SK-N-SH treated with all-trans-retinoic acid at 6 μM for 48 hours (cell line): ENCODE data around the gene DIP2C.
"Not testable (repeated sequence)": the region's sequence is repeated elsewhere in the genome, so short reads cannot be mapped to it uniquely, and the experiment has no call there.

Source experiments
- ATAC-seq: fragments of 200-7000 bp; cut with Tn5 transposase; 3 replicates; pipeline ENCODE4 v1.9.1; 2020; ENCODE audit warnings: mild to moderate bottlenecking, moderate library complexity
- ARNTL ChIP-seq: fragments of 450-650 bp; formaldehyde crosslinking; IDR thresholded peaks from 2 replicates; pipeline ENCODE4 v1.5.0; 2020; ENCODE audit warnings: low read depth, mild to moderate bottlenecking, moderate library complexity, borderline replicate concordance
- BACH2 ChIP-seq: fragments of 250-450 bp; sonication (Bioruptor Pico); IDR thresholded peaks from 2 replicates; pipeline ENCODE4 v1.9.0; 2021; ENCODE audit warnings: mild to moderate bottlenecking, borderline replicate concordance
- CSDC2 ChIP-seq: fragments of 250-450 bp; sonication (Bioruptor Pico); IDR thresholded peaks from 2 replicates; pipeline ENCODE4 v1.5.0; 2020; ENCODE audit warnings: mild to moderate bottlenecking, moderate library complexity
- GLIS3 ChIP-seq: fragments of 250-450 bp; sonication (Bioruptor Pico); IDR thresholded peaks from 2 replicates; pipeline ENCODE4 v1.5.0; 2020; ENCODE audit warnings: mild to moderate bottlenecking, moderate library complexity
- ISL1 ChIP-seq: fragments of 250-450 bp; sonication (Bioruptor Pico); IDR thresholded peaks from 2 replicates; pipeline ENCODE4 v2.1.2; 2022; ENCODE audit warnings: mild to moderate bottlenecking, moderate library complexity
- OSR1 ChIP-seq: fragments of 250-450 bp; sonication (Bioruptor Pico); IDR thresholded peaks from 2 replicates; pipeline ENCODE4 v1.8.0; 2022; ENCODE audit warnings: moderate library complexity, mild to moderate bottlenecking, inconsistent platforms
- PPARA ChIP-seq: fragments of 250-450 bp; sonication (Bioruptor Pico); IDR thresholded peaks from 2 replicates; pipeline ENCODE4 v1.5.0; 2020; ENCODE audit warnings: mild to moderate bottlenecking, borderline replicate concordance
- RARB ChIP-seq: fragments of 250-450 bp; sonication (Bioruptor Pico); IDR thresholded peaks from 2 replicates; pipeline ENCODE4 v1.8.0; 2021; ENCODE audit warnings: mild to moderate bottlenecking, moderate library complexity
- SNAI2 ChIP-seq: fragments of 250-450 bp; sonication (Bioruptor Pico); IDR thresholded peaks from 2 replicates; pipeline ENCODE4 v1.5.0; 2020; ENCODE audit warnings: mild to moderate bottlenecking, moderate library complexity
- TCF4 ChIP-seq: fragments of 250-450 bp; sonication (Bioruptor Pico); IDR thresholded peaks from 2 replicates; pipeline ENCODE4 v1.8.0; 2021; ENCODE audit warnings: mild to moderate bottlenecking, moderate library complexity, borderline replicate concordance
- TOX ChIP-seq: fragments of 250-450 bp; sonication (Bioruptor Pico); IDR thresholded peaks from 2 replicates; pipeline ENCODE4 v1.8.0; 2021; ENCODE audit warnings: mild to moderate bottlenecking, moderate library complexity, borderline replicate concordance
- ZC3H10 ChIP-seq: fragments of 250-450 bp; sonication (Bioruptor Pico); IDR thresholded peaks from 2 replicates; pipeline ENCODE4 v1.5.1; 2021; ENCODE audit warnings: mild to moderate bottlenecking, moderate library complexity
- ZNF565 ChIP-seq: fragments of 450-650 bp; formaldehyde crosslinking; conservative IDR thresholded peaks from 2 replicates; pipeline ENCODE4 v1.5.0; 2020; ENCODE audit warnings: low read depth, mild to moderate bottlenecking, moderate library complexity
- ZNF70 ChIP-seq: fragments of 450-650 bp; formaldehyde crosslinking; IDR thresholded peaks from 2 replicates; pipeline ENCODE4 v1.5.0; 2020; ENCODE audit warnings: mild to moderate bottlenecking, moderate library complexity
- ZNF8 ChIP-seq: fragments of 450-650 bp; formaldehyde crosslinking; IDR thresholded peaks from 2 replicates; pipeline ENCODE4 v1.5.0; 2020; ENCODE audit warnings: mild to moderate bottlenecking, moderate library complexity
- TF ChIP-seq, protein P1 (sequence below): fragments of 250-450 bp; sonication (Bioruptor Pico); IDR thresholded peaks from 2 replicates; pipeline ENCODE4 v1.5.1; 2021; ENCODE audit warnings: mild to moderate bottlenecking, moderate library complexity
- TF ChIP-seq, protein P2 (sequence below): fragments of 250-450 bp; sonication (Bioruptor Pico); IDR thresholded peaks from 2 replicates; pipeline ENCODE4 v1.8.0; 2020; ENCODE audit warnings: mild to moderate bottlenecking, moderate library complexity, borderline replicate concordance
- TF ChIP-seq, protein P3 (sequence below): fragments of 250-450 bp; sonication (Bioruptor Pico); IDR thresholded peaks from 2 replicates; pipeline ENCODE4 v1.8.0; 2021; ENCODE audit warnings: low read depth, mild to moderate bottlenecking, moderate library complexity, borderline replicate concordance
- TF ChIP-seq, protein P4 (sequence below): fragments of 250-450 bp; sonication (Bioruptor Pico); IDR thresholded peaks from 2 replicates; pipeline ENCODE4 v1.5.1; 2020; ENCODE audit warnings: low read depth, mild to moderate bottlenecking, moderate library complexity
- TF ChIP-seq, protein P5 (sequence below): fragments of 250-450 bp; sonication (Bioruptor Pico); IDR thresholded peaks from 2 replicates; pipeline ENCODE4 v1.5.0; 2020; ENCODE audit warnings: mild to moderate bottlenecking, moderate library complexity

DIP2C gene

DNA sequence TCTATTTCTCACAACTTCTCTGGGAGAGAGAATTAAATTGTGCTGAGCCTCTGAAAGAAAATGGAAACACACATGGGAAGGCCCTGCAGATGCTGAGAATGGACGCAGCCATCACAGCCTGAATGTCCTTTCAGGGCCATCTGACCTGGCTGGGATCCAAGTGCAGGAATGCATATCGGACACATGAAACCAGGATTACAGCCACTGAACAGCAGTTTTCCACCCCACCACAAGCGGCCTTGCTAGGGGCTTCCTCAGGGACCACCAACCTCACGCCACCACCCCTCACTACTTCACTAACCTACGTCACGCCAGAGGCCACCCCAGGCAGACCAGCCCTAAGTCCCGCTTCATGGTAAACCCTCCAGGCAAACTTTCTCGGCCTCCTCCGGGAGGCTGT is 103.3 kb downstream of the DIP2C start:
- ATAC-seq = no peak
- no peak for TF ChIP-seq GLIS3 (CRISPR knock-in tag)
- TF ChIP-seq ZNF8 (CRISPR knock-in tag) = no peak
- TF ChIP-seq, protein P1, sequence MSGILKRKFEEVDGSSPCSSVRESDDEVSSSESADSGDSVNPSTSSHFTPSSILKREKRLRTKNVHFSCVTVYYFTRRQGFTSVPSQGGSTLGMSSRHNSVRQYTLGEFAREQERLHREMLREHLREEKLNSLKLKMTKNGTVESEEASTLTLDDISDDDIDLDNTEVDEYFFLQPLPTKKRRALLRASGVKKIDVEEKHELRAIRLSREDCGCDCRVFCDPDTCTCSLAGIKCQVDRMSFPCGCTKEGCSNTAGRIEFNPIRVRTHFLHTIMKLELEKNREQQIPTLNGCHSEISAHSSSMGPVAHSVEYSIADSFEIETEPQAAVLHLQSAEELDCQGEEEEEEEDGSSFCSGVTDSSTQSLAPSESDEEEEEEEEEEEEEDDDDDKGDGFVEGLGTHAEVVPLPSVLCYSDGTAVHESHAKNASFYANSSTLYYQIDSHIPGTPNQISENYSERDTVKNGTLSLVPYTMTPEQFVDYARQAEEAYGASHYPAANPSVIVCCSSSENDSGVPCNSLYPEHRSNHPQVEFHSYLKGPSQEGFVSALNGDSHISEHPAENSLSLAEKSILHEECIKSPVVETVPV (CRISPR knock-in tag) = no peak
- no peak for TF ChIP-seq ZNF565 (CRISPR knock-in tag)
- TF ChIP-seq, protein P2, sequence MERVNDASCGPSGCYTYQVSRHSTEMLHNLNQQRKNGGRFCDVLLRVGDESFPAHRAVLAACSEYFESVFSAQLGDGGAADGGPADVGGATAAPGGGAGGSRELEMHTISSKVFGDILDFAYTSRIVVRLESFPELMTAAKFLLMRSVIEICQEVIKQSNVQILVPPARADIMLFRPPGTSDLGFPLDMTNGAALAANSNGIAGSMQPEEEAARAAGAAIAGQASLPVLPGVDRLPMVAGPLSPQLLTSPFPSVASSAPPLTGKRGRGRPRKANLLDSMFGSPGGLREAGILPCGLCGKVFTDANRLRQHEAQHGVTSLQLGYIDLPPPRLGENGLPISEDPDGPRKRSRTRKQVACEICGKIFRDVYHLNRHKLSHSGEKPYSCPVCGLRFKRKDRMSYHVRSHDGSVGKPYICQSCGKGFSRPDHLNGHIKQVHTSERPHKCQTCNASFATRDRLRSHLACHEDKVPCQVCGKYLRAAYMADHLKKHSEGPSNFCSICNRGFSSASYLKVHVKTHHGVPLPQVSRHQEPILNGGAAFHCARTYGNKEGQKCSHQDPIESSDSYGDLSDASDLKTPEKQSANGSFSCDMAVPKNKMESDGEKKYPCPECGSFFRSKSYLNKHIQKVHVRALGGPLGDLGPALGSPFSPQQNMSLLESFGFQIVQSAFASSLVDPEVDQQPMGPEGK (CRISPR knock-in tag) = no peak
- no peak for TF ChIP-seq SNAI2 (CRISPR knock-in tag)
- TF ChIP-seq ZNF70 = no peak
- TF ChIP-seq TOX = no peak
- no peak for TF ChIP-seq OSR1

DNA sequence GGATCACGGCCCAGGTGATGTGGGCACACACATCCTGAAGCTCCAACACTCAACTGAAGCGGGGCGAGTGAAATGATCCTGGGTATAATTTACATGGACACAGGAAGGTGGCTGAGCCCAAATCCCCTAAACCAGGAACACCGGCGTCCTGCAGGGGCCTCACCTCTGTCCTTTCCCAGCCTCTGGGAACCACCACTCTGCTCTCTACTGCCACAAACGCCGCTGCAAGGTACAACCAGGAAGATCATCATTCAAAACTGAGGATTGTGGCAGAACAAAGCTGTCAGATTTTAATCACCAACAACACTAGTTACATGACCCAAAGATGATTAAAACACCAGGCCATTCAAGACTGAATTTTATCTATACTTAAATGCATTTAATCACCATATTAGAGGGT is 104.0 kb downstream of the DIP2C start:
- no peak for ATAC-seq
- TF ChIP-seq TOX (no peak), ZNF8 (CRISPR knock-in tag) (no peak), ZC3H10 (no peak), SNAI2 (CRISPR knock-in tag) (no peak), ARNTL (CRISPR knock-in tag) (no peak), CSDC2 (no peak), RARB (CRISPR knock-in tag) (no peak), GLIS3 (CRISPR knock-in tag) (no peak), ZNF565 (CRISPR knock-in tag) (no peak), ISL1 (CRISPR knock-in tag) (no peak), OSR1 (no peak), BACH2 (CRISPR knock-in tag) (no peak), PPARA (CRISPR knock-in tag) (no peak), TCF4 (CRISPR knock-in tag) (no peak)
- TF ChIP-seq, protein P3, sequence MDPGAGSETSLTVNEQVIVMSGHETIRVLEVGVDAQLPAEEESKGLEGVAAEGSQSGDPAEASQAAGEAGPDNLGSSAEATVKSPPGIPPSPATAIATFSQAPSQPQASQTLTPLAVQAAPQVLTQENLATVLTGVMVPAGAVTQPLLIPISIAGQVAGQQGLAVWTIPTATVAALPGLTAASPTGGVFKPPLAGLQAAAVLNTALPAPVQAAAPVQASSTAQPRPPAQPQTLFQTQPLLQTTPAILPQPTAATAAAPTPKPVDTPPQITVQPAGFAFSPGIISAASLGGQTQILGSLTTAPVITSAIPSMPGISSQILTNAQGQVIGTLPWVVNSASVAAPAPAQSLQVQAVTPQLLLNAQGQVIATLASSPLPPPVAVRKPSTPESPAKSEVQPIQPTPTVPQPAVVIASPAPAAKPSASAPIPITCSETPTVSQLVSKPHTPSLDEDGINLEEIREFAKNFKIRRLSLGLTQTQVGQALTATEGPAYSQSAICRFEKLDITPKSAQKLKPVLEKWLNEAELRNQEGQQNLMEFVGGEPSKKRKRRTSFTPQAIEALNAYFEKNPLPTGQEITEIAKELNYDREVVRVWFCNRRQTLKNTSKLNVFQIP (CRISPR knock-in tag) = no peak
- TF ChIP-seq, protein P4, sequence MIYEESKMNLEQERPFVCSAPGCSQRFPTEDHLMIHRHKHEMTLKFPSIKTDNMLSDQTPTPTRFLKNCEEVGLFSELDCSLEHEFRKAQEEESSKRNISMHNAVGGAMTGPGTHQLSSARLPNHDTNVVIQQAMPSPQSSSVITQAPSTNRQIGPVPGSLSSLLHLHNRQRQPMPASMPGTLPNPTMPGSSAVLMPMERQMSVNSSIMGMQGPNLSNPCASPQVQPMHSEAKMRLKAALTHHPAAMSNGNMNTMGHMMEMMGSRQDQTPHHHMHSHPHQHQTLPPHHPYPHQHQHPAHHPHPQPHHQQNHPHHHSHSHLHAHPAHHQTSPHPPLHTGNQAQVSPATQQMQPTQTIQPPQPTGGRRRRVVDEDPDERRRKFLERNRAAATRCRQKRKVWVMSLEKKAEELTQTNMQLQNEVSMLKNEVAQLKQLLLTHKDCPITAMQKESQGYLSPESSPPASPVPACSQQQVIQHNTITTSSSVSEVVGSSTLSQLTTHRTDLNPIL (CRISPR knock-in tag) = no peak
- TF ChIP-seq, protein P1 (CRISPR knock-in tag) = no peak
- TF ChIP-seq, protein P5, sequence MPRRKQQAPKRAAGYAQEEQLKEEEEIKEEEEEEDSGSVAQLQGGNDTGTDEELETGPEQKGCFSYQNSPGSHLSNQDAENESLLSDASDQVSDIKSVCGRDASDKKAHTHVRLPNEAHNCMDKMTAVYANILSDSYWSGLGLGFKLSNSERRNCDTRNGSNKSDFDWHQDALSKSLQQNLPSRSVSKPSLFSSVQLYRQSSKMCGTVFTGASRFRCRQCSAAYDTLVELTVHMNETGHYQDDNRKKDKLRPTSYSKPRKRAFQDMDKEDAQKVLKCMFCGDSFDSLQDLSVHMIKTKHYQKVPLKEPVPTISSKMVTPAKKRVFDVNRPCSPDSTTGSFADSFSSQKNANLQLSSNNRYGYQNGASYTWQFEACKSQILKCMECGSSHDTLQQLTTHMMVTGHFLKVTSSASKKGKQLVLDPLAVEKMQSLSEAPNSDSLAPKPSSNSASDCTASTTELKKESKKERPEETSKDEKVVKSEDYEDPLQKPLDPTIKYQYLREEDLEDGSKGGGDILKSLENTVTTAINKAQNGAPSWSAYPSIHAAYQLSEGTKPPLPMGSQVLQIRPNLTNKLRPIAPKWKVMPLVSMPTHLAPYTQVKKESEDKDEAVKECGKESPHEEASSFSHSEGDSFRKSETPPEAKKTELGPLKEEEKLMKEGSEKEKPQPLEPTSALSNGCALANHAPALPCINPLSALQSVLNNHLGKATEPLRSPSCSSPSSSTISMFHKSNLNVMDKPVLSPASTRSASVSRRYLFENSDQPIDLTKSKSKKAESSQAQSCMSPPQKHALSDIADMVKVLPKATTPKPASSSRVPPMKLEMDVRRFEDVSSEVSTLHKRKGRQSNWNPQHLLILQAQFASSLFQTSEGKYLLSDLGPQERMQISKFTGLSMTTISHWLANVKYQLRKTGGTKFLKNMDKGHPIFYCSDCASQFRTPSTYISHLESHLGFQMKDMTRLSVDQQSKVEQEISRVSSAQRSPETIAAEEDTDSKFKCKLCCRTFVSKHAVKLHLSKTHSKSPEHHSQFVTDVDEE (CRISPR knock-in tag) = no peak
- TF ChIP-seq, all 23 proteins: peak for 0

DNA sequence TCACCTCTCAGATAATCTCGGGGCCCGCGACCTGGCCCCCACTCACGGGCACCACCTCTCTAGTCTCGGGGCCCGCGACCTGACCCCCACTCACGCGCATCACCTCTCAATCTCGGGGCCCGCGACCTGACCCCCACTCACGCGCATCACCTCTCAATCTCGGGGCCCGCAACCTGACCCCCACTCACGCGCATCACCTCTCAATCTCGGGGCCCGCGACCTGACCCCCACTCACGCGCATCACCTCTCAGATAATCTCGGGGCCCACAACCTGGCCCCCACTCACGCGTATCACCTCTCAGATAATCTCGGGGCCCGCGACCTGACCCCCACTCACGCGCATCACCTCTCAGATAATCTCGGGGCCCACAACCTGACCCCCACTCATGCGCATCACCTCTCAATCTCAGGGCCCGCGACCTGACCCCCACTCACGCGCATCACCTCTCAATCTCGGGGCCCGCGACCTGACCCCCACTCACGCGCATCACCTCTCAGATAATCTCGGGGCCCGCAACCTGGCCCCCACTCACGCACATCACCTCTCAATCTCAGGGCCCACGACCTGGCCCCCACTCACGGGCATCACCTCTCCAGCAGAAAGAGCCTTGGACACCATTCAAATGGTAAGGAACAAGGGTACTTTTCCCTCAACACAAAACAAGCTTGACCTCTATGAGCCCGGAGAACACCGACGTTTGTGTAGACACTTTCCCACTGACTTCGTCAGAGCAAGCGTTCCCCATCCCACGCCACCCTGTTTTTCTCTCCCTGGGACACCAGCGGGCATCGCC is 104.8 kb downstream of the DIP2C start:
- not testable (repeated sequence) for ATAC-seq
